UCSD-AML1 (cell line): ENCODE measurements around the gene WDR38.
A peak's percentile ranks its signal among the peaks of the same experiment; 100 is the strongest.

Experiments
- DNase-seq: peaks from one replicate; lab custom pipeline; 2025; ENCODE audit not compliant: unreplicated experiment; lab: John Stamatoyannopoulos, UW

WDR38 gene

DNA sequence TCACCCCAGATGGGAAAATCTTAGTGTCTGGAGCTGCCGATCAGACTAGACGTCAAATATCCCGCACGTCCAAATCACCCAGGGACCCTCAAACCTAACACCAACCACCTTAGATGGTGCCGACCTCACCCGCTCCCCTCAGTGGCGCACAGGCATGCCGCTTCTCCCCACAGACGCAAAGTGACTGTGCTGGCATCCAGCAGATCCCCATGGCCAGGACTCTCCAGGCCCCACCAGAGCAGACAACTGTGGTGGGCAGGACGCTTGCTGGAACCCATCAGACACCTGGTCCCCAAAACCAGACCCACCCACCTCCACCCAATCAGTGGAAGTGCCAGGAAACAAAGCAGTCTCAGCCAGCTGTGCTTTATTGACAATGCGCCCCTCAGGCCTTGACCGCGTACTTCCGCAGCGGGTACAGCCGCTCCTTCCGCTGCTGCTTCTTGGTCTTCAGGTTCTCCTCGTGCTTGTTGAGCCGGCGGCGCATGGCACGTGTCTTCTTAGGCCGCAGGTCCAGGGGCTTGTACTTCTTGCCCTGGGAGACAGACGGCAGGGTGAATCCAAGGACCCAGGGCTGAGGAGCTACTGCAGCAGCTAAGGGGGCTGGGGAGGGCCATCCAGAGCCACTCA, 4.4 kb downstream of the WDR38 start:
- no peak for DNase-seq

DNA sequence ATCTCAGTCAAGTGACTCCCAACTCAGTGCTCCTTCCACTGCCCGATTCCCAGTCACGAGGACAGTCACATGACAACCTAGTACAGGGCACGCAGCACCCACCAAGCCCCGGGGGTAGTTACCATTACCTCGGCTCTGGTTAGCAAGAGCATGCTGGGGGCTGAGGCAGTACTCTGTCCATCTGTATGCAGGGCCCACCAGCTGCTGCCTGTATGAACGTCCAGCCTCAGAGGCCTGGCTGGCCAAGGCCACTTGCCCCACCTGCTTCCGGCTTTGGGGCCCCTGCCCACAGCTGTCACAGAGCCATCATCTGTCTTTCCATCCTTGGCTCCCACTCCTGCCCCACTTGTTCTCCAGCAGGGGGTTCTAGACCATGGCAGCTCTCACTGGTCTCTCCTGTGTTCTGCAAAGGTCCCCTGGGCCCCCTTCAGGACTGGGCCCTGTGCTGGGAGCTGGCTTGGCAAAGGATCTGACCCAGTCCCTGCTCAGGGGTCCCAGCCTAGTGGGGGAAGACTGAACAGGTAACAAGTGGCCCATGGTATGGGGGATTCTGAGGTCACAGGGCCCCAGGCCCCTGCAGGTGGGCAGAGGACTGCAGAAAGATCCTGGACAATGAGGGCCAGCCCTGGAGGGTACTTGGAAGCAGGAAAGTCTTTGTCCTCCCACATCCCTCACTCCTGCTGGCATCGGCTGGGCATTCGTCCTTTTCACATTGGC, 5.2 kb downstream of the WDR38 start:
- DNase-seq = no peak

DNA sequence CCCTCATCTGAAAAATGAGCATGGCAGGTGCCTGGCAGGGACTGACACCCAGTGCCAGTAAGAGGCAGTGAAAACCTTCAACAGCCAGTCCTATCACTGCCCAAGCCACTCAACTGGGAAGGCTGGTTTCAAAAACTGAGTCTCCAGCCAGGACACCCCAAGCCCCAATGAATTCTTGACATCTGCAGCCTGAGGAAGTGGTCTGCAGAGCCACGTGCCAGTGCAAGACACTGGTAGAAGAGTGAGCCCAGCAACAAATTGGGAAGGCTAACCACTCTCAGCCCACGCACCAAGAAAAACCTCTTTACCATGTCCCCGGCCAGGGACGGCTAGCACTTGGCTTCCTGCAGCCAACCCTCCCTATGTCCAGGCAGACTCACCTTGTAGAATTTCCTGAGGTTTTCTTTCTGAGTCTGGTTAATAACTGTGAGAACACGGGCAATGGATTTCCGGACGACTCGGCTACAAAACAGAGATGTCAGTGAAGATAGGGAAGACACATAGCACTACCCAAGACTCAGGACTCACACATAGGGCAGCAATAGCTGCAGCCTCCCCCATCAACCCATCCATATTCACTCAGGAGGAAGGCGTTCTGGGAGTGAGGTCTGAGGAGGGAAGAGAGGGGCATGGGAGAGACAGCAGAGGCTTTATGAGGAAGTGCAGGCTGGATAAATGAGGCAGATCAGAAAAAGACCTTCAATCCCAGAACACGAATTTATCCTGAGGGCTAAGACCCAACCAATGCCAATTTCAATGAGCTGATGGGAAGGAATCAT, 6.7 kb downstream of the WDR38 start:
- DNase-seq = no peak

DNA sequence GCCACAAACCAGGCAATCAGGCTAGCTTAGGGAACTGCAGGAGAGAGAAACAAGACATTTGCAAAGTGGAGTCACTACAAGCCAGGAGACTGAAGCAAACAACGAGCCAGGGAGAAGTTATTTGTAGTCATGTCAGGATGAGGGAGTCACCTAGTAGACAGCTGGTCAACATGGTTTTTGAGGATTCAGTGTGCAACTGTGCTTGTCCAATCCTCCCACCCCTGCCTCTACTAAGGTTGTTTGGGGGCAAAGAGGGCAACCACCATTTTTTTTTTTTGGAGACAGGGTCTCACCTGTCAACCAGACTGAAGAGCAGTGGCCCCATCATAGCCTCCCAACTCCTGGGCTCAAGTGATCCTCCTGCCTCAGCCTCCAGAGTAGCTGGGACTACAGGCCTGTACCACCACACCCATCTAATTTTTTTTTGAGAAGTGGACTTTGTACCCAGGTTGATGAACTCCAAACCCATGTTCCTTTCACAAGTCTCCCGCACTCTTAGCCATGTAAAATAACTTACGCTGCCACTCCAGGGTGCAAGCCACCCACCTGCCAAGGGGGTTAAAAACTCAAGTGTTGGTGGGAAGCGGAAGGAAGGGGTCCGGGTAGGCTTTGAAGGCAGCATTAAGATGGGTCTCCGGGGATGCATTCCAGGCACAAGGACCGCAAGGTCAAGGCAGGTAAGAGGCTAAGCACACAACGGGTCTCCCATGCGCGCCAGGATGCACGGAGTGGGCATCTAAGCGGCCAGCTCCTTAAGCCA, 7.5 kb downstream of the WDR38 start:
- DNase-seq = no peak

GRCh38 chr9:124861342-124862229, 8.3 kb downstream of the WDR38 start, which contains the start of the genes ARPC5L and RPL35:
Gene ARPC5L (plus strand): TSS chr9:124862130. CDS start chr9:124869291, 7,161 bp downstream.
Gene RPL35 (minus strand): TSS chr9:124861957. CDS start chr9:124861912, 45 bp downstream.
- DNase-seq = peak; percentile 96

GRCh38 chr9:124863371-124863871, 10.2 kb downstream of the WDR38 start:
- DNase-seq = no peak

DNA sequence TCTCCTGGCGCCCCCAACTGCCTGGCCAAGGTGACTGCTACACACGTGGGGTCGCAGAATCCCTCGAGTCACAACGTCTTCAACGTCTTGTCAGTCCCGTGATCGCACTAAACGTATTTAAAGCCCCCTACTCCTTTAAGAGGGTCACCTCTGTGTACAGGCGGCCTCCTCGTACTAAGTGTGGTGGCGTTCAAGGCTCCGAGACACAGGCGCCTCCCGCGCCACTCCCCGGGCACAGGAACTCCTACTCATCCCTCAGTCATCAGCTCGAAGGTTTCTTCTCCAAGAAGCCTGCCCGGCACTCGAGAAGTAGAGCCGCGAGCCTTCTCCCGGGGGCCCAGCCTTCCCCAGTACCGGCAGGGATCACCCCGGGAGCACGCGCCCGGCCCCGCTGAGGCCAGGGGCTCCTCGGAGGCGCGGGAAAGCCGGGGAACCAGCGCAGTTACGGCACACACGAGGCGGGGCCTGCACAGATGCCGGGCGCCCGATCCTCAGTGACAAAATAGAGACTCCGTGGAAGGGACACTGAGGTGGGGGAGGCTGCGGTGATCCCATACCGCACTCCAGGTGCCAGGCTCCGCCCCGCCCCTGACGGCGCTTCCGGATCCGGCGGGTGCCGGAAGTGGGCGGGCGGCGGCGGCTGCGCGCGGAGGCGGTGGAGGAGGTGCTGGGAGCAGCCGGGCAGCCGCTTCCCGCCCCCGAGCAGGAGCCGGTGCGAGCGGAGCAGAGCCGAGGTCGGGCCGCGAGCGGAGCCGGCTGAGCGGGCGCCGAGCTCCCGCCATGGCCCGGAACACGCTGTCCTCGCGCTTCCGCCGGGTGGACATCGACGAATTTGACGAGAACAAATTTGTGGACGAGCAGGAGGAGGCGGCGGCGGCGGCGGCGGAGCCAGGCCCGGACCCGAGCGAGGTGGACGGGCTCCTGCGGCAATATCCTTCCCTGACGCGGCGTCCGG, 15.5 kb downstream of the WDR38 start:
- DNase-seq = peak; percentile 93

DNA sequence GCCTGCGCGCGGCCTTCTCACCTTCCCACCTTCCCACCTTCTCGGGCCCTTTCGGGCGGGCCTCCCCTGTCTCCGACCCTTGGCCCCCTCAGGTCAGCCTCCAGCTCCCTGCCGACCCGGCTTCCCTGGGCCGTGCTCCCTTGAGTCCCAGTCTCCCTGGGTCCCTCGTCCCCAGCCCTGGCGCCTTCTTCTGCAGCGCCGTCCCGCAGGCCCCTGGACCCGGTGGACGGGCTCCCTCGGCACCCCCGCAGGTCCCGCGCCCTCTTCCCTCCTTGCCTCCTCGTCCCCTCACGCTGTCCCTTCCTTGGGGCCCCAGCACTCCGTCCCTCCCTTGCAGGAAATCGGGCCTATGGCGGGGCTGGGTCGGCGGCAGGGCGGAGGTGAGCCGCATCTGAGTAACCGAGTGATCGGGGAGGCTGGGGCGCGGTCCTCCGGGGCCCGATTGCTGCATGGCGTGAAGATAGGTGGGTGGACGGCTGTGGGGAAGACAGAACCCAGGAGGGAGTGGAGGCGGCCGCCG, 16.3 kb downstream of the WDR38 start:
- no peak for DNase-seq

GRCh38 chr9:124869986-124870560, 16.8 kb downstream of the WDR38 start:
- DNase-seq = peak; percentile 76

- no peak for DNase-seq
Measured at GRCh38 chr9:124870723-124871122, 17.5 kb downstream of the WDR38 start.

DNA sequence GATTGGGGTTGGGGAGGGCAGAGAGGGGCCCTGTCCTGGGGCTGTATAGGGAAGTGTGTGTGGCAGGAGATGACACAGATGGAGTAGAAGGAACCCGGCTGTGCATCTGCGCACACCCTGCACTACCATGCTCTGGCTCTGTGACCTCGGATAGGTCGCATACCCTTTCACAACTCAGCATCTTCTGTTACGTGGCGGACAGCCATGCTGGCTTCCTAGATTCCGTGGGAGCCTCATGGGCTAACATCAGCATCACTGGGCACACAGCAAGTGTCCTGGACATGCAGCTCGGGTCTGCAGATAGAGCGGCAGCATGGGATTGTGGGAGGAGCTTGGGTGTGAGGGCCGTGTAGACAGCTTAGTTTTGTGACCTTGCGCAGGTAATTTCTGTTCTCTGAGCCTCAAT, 17.9 kb downstream of the WDR38 start:
- DNase-seq = no peak

DNA sequence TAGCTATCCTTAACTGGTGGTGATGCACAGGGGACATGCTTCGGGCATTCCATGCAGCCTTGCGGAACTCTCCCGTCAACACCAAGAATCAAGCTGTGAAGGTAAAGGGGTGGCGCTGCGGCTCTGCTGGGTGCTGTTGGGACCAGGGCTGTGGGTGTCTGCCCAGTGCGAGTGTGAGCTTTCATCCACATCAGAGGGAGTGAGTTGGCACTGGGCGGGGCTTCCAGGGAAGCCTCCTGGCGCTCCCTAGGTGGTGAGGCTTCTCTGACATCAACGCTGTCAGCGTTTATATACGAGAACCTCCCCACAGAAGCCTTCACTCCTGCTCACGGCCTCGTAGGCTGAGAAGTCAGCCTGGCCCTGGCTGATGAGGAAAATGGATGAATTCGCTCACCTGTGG, 20.4 kb downstream of the WDR38 start:
- no peak for DNase-seq

DNA sequence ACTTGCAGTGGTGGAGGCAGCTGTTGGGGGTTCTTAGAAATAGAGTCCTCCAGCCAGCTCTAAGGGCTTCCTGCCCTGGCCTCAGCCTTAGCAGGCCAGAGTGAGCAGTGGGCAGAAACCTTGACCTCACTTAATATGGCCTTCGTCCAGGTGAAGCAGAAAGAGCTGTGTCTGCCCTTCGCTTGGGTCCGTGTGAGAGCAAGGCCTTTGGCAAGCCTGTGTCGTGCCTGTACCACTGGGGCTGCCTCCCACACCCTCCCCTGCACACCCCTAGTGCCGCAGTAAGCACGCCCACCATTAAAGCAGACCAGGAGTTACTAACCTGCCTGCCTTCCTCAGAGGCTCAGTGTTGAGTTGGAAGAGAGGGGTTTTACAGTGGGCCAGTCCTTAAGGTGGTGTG, 22.2 kb downstream of the WDR38 start:
- no peak for DNase-seq

DNA sequence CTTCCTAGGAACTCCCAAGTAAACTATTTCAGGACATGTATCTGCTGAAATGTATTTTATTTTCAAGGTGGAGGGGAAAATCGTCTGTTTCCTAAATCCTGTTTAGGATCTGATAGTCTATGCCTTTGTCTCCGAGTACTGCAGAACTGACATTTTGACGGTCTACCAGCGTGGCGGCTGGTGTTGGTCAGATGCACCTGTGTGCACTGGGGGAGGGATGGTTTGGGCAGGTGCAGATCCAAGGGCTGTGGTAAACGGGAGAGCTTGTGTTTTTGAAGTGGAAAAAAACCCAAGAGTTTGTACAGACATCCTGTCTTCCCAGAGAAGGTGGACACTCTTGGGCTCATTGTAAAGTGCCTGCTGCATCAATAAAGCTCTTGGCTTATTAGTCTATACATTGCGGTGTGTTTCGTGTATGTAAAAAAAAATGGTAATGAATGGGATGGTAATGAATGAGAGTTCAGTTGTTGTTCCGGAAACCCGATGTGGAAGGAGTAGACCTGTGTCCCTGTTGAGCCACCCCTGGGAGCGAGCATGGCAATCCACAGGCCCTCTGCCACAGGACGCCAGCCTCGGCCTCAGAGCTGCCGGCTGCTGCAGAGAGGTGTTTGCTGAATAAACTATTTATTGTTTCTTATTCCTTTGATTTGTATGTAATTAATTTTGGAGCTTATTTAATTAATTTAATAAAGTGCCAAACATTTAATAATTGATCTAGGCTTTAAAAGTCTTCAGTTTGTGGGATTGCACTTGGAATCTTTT, 23.9 kb downstream of the WDR38 start:
- no peak for DNase-seq

GRCh38 chr9:124878021-124878420, 24.8 kb downstream of the WDR38 start:
- no peak for DNase-seq

DNA sequence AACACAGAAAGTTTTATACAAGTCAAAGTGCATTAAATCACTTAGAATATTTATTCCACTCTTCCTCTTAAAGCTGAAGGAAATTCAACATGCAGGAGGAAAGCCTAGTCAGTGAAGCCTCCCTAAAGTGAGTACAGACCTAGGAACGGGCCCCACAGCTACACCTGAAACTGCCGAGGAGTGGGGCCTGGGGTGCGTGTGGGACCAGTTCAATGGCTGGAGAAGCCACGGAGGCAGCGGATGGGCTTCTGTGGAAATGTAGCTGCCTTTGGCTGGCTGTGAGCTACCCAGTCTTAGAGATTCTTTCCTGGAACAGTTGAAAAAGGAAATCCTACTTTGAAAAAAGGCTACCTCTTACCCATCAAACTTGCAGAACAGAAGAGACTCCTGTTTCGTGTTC, 25.3 kb downstream of the WDR38 start:
- DNase-seq = no peak

GRCh38 chr9:124879226-124879625, 26.0 kb downstream of the WDR38 start:
- DNase-seq = no peak

DNA sequence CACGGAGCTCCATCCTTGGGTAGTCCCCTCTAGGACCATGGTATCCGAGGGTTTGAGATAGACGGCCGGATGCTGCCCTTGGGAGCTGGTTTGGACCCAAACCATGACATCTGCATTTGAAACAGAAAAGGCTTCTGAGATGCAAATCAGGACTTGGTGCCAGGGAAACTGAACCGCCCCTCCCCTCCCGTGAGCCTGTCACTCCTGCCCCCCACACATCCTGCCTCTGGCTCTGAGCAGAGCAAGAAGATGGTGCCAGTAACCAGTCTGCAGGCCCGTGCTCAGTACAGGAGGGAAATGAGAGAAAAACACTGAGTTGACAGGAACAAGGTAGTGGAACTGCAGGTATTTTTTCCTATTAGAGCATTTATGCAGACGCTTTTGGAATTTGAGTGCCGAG, 27.2 kb downstream of the WDR38 start:
- DNase-seq = no peak
